Tibial nerve (tissue), 4 donors: ENCODE results near the gene ZBTB40. TPM values are rescaled to one million over a fixed set of nuclear protein-coding genes. Genes with fewer than 3 reads are reported as not detected.

Source experiments
- DNase-seq, 2 donors: peaks; one replicate each; pipeline ENCODE4 v3.0.0-alpha.2; 2019; ENCODE audit warnings: low spot score in 2 of 2
- H3K27ac ChIP-seq, 4 donors: fragments of 200-600 bp; sonication (generic) in 3 of 4; one replicate each; pipeline ENCODE4 v1.5.1; 2017 to 2019; ENCODE audit warnings: mild to moderate bottlenecking in 1 of 4
- H3K27me3 ChIP-seq, 2 donors: fragments of 200-600 bp; sonication (generic) in 1 of 2; one replicate each; pipeline versions ENCODE4 v1.5.1 to v1.6.0; 2017 to 2019
- H3K36me3 ChIP-seq, 3 donors: fragments of 200-600 bp; sonication (generic); one replicate each; pipeline ENCODE4 v1.5.1; 2018 to 2019
- H3K4me1 ChIP-seq, 4 donors: fragments of 200-600 bp; sonication (generic) in 3 of 4; one replicate each; pipeline ENCODE4 v1.5.1; 2017 to 2019
- H3K4me3 ChIP-seq, 4 donors: fragments of 200-600 bp; sonication (generic) in 3 of 4; one replicate each; pipeline ENCODE4 v1.5.1; 2017 to 2019; ENCODE audit warnings: mild to moderate bottlenecking in 1 of 4, moderate library complexity in 1 of 4
- H3K9me3 ChIP-seq, 4 donors: fragments of 200-600 bp; sonication (generic) in 3 of 4; one replicate each; pipeline ENCODE4 v1.5.1; 2017 to 2019
- CTCF ChIP-seq, 5 experiments: fragments of 200-600 bp in 3 of 5; fragments of 450-650 bp in 2 of 5; sonication (generic) in 3 of 5; IDR thresholded peaks; one replicate each; pipeline ENCODE4 v1.5.1; 2016 to 2019; ENCODE audit warnings: antibody characterized with exemption in 5 of 5, mild to moderate bottlenecking in 3 of 5, moderate library complexity in 2 of 5
- EP300 ChIP-seq, 2 donors: sonication (generic); formaldehyde crosslinking; IDR thresholded peaks; one replicate each; pipeline ENCODE4 v1.6.1; 2017; ENCODE audit warnings: antibody characterized with exemption in 2 of 2, mild to moderate bottlenecking in 1 of 2
- POLR2A ChIP-seq, 2 donors: fragments of 450-650 bp; IDR thresholded peaks; one replicate each; pipeline ENCODE4 v1.6.1; 2017; ENCODE audit warnings: antibody characterized with exemption in 2 of 2, mild to moderate bottlenecking in 2 of 2, moderate library complexity in 2 of 2
- WGBS, 2 donors: methylation state at CpG; one replicate each; pipeline ENCODE4 v1.1.5; 2018; 5-methylcytosine and 5-hydroxymethylcytosine counted together
- total RNA-seq, 4 donors: library from RNA; depleted of rRNA; stranded (reverse); fragments of >200 nt; gene quantifications; one replicate each; pipeline ENCODE4 v1.1.0, GENCODE V29; 2016

ZBTB40 gene
- total RNA-seq, 4 donors from 2014 or later = 17.8 to 21.2 (median 18.2) TPM

- Histone ChIP-seq H3K4me3 (no peak overlapping the region), H3K36me3 (peaks cover 0 to 49% (median 0%) of the 10 kb centered on the region in 3 donors), H3K27me3 (no peaks in the 10 kb centered on the region), H3K9me3 (no peaks in the 10 kb centered on the region), H3K27ac (no peak overlapping the region), H3K4me1 (peaks cover 0 to 30% (median 0%) of the 10 kb centered on the region in 4 donors)
- 81 to 84% methylated on average over 10 of the region's 10 CpGs for WGBS, 2 donors
- no peak for DNase-seq
- no peak for TF ChIP-seq CTCF (IDR thresholded peaks at IDR 0.05)
- no peak for TF ChIP-seq POLR2A (IDR thresholded peaks at IDR 0.05)
- TF ChIP-seq EP300 (IDR thresholded peaks at IDR 0.05) = no peak
Observed at GRCh38 chr1:22491995-22492715, 40.5 kb downstream of the ZBTB40 start.

GRCh38 chr1:22494144-22494543, 42.5 kb downstream of the ZBTB40 start:
- DNase-seq = no peak
- H3K27me3 ChIP-seq = no peaks in the 10 kb centered on the region
- H3K4me1 ChIP-seq = peaks cover 0 to 40% (median 2%) of the 10 kb centered on the region in 4 donors
- no peaks in the 10 kb centered on the region for H3K9me3 ChIP-seq
- no peak overlapping the region for H3K4me3 ChIP-seq
- H3K27ac ChIP-seq = no peak overlapping the region
- TF ChIP-seq POLR2A (IDR thresholded peaks at IDR 0.05) (no peak), CTCF (IDR thresholded peaks at IDR 0.05) (no peak), EP300 (IDR thresholded peaks at IDR 0.05) (no peak)
- 89 to 94% methylated on average over 2 of the region's 2 CpGs for WGBS, 2 donors
- H3K36me3 ChIP-seq = peaks cover 0 to 49% (median 0%) of the 10 kb centered on the region in 3 donors

GRCh38 chr1:22494943-22495579, 43.4 kb downstream of the ZBTB40 start:
- 55 to 58% methylated on average over 6 of the region's 6 CpGs for WGBS, 2 donors
- no peak for TF ChIP-seq CTCF (IDR thresholded peaks at IDR 0.05)
- TF ChIP-seq POLR2A (IDR thresholded peaks at IDR 0.05) = no peak
- peak in 1 of 2 donors; percentile 44 for TF ChIP-seq EP300 (IDR thresholded peaks at IDR 0.05)
- DNase-seq = no peak
- H3K4me1 ChIP-seq = peaks cover 1 to 49% (median 9%) of the 10 kb centered on the region in 4 donors
- H3K9me3 ChIP-seq = no peaks in the 10 kb centered on the region
- H3K36me3 ChIP-seq = peaks cover 0 to 45% (median 0%) of the 10 kb centered on the region in 3 donors
- no peak overlapping the region for H3K4me3 ChIP-seq
- H3K27me3 ChIP-seq = no peaks in the 10 kb centered on the region
- H3K27ac ChIP-seq = peak overlapping the region in 1 of 4 donors; percentile 6

GRCh38 chr1:22496536-22497160, 45.0 kb downstream of the ZBTB40 start:
- Histone ChIP-seq H3K9me3 (no peaks in the 10 kb centered on the region), H3K4me1 (peaks cover 6 to 48% (median 19%) of the 10 kb centered on the region in 4 donors), H3K27ac (no peak overlapping the region), H3K27me3 (no peaks in the 10 kb centered on the region), H3K36me3 (peaks cover 0 to 33% (median 0%) of the 10 kb centered on the region in 3 donors), H3K4me3 (no peak overlapping the region)
- TF ChIP-seq POLR2A (IDR thresholded peaks at IDR 0.05) (no peak), EP300 (IDR thresholded peaks at IDR 0.05) (no peak), CTCF (IDR thresholded peaks at IDR 0.05) (no peak)
- 96 to 97% methylated on average over 7 of the region's 7 CpGs for WGBS, 2 donors
- DNase-seq = no peak
